H1 (cell line): Measurements from ENCODE around the gene LIPA.

Experiments
- CBX8 ChIP-seq: fragments of 300-800, 300-1000 bp; sonication (generic); IDR thresholded peaks from 2 replicates; pipeline ENCODE4 v1.7.1; 2016; ENCODE audit warnings: low read depth, low read length, borderline replicate concordance
- EP300 ChIP-seq, 2 experiments: IDR thresholded peaks; 1 replicate in 1 of 2; 2 replicates in 1 of 2; pipeline ENCODE4 v1.6.1; 2011 to 2012; ENCODE audit warnings: low read depth in 2 of 2, low read length in 2 of 2, mild to moderate bottlenecking in 2 of 2, borderline replicate concordance in 1 of 2, inconsistent platforms in 1 of 2, moderate library complexity in 1 of 2
- EZH2 ChIP-seq: fragments of 200-600 bp; sonication (generic); IDR thresholded peaks from 2 replicates; pipeline ENCODE4 v1.7.1; 2012; ENCODE audit warnings: low read depth, mild to moderate bottlenecking, moderate library complexity, low read length, inconsistent platforms; ENCODE audit not compliant: severe bottlenecking
- RFX5 ChIP-seq: IDR thresholded peaks from 2 replicates; pipeline ENCODE4 v1.6.1; 2011; ENCODE audit warnings: low read depth, low read length, improper control_type of control experiment, borderline replicate concordance
- TCF12 ChIP-seq: IDR thresholded peaks from 2 replicates; pipeline ENCODE4 v1.6.1; 2011; ENCODE audit warnings: low read depth, mild to moderate bottlenecking, low read length
- TF ChIP-seq, protein P1 (sequence below): fragments of 300-600 bp; sonication (generic); IDR thresholded peaks from 2 replicates; pipeline ENCODE4 v1.7.1; 2012; ENCODE audit warnings: low read length, moderate library complexity, mild to moderate bottlenecking, inconsistent platforms; ENCODE audit not compliant: insufficient replicate concordance
- TF ChIP-seq, protein P2 (sequence below), 3 experiments: IDR thresholded peaks; 1 replicate in 2 of 3; 2 replicates in 1 of 3; pipeline versions ENCODE4 v1.5.1 to v1.6.1; 2011; ENCODE audit warnings: low read length in 3 of 3, mild to moderate bottlenecking in 3 of 3, inconsistent platforms in 2 of 3, low read depth in 1 of 3, moderate library complexity in 1 of 3; ENCODE audit not compliant: insufficient read depth in 1 of 3; ENCODE audit errors: control extremely low read depth in 1 of 3
- TF ChIP-seq, protein P3 (sequence below): IDR thresholded peaks from 2 replicates; pipeline ENCODE4 v1.6.1; 2012; ENCODE audit warnings: low read length, inconsistent platforms

DNA sequence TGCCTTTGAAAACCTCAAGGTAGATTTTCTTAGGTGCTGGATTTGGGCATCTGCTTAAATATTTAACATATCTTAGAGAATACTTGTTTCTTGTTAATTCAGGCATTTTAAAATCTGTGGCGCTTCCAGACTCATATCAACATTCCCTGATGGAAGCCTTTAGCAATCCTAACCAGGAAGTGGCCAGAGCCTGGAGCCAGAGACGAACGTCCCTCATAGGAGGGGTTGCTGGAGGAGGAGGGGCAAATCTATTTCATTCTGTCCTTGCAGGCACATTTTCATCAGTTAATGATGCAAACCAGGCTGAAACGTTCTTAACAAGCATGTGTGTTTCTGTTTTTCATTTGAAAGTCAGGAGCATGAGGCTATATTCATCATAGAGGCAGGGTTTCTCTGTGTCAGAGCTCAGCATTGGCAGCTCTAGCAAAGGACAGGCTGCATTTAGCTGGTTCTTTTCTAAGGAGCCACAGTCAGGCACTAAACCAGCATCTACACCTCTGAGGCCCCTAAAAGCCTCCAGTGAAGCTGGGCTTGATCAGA, 32.4 kb upstream of the LIPA start:
- no peak for TF ChIP-seq TCF12
- TF ChIP-seq, protein P1, sequence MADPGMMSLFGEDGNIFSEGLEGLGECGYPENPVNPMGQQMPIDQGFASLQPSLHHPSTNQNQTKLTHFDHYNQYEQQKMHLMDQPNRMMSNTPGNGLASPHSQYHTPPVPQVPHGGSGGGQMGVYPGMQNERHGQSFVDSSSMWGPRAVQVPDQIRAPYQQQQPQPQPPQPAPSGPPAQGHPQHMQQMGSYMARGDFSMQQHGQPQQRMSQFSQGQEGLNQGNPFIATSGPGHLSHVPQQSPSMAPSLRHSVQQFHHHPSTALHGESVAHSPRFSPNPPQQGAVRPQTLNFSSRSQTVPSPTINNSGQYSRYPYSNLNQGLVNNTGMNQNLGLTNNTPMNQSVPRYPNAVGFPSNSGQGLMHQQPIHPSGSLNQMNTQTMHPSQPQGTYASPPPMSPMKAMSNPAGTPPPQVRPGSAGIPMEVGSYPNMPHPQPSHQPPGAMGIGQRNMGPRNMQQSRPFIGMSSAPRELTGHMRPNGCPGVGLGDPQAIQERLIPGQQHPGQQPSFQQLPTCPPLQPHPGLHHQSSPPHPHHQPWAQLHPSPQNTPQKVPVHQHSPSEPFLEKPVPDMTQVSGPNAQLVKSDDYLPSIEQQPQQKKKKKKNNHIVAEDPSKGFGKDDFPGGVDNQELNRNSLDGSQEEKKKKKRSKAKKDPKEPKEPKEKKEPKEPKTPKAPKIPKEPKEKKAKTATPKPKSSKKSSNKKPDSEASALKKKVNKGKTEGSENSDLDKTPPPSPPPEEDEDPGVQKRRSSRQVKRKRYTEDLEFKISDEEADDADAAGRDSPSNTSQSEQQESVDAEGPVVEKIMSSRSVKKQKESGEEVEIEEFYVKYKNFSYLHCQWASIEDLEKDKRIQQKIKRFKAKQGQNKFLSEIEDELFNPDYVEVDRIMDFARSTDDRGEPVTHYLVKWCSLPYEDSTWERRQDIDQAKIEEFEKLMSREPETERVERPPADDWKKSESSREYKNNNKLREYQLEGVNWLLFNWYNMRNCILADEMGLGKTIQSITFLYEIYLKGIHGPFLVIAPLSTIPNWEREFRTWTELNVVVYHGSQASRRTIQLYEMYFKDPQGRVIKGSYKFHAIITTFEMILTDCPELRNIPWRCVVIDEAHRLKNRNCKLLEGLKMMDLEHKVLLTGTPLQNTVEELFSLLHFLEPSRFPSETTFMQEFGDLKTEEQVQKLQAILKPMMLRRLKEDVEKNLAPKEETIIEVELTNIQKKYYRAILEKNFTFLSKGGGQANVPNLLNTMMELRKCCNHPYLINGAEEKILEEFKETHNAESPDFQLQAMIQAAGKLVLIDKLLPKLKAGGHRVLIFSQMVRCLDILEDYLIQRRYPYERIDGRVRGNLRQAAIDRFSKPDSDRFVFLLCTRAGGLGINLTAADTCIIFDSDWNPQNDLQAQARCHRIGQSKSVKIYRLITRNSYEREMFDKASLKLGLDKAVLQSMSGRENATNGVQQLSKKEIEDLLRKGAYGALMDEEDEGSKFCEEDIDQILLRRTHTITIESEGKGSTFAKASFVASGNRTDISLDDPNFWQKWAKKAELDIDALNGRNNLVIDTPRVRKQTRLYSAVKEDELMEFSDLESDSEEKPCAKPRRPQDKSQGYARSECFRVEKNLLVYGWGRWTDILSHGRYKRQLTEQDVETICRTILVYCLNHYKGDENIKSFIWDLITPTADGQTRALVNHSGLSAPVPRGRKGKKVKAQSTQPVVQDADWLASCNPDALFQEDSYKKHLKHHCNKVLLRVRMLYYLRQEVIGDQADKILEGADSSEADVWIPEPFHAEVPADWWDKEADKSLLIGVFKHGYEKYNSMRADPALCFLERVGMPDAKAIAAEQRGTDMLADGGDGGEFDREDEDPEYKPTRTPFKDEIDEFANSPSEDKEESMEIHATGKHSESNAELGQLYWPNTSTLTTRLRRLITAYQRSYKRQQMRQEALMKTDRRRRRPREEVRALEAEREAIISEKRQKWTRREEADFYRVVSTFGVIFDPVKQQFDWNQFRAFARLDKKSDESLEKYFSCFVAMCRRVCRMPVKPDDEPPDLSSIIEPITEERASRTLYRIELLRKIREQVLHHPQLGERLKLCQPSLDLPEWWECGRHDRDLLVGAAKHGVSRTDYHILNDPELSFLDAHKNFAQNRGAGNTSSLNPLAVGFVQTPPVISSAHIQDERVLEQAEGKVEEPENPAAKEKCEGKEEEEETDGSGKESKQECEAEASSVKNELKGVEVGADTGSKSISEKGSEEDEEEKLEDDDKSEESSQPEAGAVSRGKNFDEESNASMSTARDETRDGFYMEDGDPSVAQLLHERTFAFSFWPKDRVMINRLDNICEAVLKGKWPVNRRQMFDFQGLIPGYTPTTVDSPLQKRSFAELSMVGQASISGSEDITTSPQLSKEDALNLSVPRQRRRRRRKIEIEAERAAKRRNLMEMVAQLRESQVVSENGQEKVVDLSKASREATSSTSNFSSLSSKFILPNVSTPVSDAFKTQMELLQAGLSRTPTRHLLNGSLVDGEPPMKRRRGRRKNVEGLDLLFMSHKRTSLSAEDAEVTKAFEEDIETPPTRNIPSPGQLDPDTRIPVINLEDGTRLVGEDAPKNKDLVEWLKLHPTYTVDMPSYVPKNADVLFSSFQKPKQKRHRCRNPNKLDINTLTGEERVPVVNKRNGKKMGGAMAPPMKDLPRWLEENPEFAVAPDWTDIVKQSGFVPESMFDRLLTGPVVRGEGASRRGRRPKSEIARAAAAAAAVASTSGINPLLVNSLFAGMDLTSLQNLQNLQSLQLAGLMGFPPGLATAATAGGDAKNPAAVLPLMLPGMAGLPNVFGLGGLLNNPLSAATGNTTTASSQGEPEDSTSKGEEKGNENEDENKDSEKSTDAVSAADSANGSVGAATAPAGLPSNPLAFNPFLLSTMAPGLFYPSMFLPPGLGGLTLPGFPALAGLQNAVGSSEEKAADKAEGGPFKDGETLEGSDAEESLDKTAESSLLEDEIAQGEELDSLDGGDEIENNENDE = no peak
- TF ChIP-seq CBX8 = no peak
- no peak for TF ChIP-seq RFX5
- TF ChIP-seq EZH2 = no peak
- no peak for TF ChIP-seq EP300 (IDR thresholded peaks at IDR 0.05; ENCODE audit: borderline replicate concordance in 1 of 2, low read depth in 2 of 2, low read length in 2 of 2)
- TF ChIP-seq, protein P2, sequence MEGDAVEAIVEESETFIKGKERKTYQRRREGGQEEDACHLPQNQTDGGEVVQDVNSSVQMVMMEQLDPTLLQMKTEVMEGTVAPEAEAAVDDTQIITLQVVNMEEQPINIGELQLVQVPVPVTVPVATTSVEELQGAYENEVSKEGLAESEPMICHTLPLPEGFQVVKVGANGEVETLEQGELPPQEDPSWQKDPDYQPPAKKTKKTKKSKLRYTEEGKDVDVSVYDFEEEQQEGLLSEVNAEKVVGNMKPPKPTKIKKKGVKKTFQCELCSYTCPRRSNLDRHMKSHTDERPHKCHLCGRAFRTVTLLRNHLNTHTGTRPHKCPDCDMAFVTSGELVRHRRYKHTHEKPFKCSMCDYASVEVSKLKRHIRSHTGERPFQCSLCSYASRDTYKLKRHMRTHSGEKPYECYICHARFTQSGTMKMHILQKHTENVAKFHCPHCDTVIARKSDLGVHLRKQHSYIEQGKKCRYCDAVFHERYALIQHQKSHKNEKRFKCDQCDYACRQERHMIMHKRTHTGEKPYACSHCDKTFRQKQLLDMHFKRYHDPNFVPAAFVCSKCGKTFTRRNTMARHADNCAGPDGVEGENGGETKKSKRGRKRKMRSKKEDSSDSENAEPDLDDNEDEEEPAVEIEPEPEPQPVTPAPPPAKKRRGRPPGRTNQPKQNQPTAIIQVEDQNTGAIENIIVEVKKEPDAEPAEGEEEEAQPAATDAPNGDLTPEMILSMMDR (IDR thresholded peaks at IDR 0.05; ENCODE audit: control extremely low read depth in 1 of 3, insufficient read depth in 1 of 3, low read depth in 1 of 3, low read length in 3 of 3) = no peak
- TF ChIP-seq, protein P3, sequence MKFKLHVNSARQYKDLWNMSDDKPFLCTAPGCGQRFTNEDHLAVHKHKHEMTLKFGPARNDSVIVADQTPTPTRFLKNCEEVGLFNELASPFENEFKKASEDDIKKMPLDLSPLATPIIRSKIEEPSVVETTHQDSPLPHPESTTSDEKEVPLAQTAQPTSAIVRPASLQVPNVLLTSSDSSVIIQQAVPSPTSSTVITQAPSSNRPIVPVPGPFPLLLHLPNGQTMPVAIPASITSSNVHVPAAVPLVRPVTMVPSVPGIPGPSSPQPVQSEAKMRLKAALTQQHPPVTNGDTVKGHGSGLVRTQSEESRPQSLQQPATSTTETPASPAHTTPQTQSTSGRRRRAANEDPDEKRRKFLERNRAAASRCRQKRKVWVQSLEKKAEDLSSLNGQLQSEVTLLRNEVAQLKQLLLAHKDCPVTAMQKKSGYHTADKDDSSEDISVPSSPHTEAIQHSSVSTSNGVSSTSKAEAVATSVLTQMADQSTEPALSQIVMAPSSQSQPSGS = no peak
